LNCaP clone FGC (cell line): ENCODE measurements around the gene TES.
A peak's percentile ranks its signal among the peaks of the same experiment; 100 is the strongest.

Source experiments
- DNase-seq: peaks from one replicate; pipeline ENCODE4 v3.0.0-alpha.2; 2011; ENCODE audit warnings: low read depth
- H3K4me3 ChIP-seq: 2 replicates; pipeline ENCODE4 v1.5.1; 2011; ENCODE audit warnings: mild to moderate bottlenecking, low read depth, low read length, control low read depth
- TF ChIP-seq, protein P1 (sequence below): IDR thresholded peaks from 2 replicates; pipeline ENCODE4 v1.5.1; 2012; ENCODE audit warnings: mild to moderate bottlenecking; ENCODE audit not compliant: control insufficient read depth, insufficient read depth; ENCODE audit errors: extremely low read depth

The TES gene, protein sequence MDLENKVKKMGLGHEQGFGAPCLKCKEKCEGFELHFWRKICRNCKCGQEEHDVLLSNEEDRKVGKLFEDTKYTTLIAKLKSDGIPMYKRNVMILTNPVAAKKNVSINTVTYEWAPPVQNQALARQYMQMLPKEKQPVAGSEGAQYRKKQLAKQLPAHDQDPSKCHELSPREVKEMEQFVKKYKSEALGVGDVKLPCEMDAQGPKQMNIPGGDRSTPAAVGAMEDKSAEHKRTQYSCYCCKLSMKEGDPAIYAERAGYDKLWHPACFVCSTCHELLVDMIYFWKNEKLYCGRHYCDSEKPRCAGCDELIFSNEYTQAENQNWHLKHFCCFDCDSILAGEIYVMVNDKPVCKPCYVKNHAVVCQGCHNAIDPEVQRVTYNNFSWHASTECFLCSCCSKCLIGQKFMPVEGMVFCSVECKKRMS

DNA sequence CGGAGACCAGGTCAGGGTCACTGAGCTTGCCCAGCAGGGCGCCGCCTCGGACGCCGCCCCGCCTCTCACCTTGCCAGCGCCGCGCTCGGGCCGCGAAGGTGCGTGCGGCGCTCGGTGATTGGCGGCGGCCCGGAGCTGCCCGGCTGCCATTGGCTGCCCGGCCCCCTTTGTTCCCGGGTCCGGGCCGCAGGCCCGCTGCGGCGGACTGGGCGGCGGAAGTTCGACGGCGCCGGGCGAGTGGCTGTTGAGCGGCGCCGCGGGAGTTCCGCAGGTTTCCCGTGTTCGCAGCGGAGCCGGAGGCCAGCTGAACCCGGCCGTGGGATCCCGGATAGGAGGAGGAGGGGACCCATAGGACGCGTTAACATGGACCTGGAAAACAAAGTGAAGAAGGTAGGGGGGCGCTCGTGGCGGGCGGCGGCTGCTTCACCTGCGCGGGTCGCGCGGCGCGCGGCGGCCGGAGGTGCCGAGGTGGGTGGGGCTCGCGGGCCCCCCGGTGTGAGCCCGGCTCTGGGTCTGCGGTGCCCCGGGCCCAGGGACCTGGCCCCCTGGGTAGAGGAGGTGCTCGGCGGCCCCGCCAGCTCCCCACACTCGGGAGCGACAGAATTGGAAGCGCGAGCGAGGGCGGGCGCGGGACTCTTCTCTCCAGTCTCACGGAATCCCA is at the start of gene TES:
Gene TES (plus strand): TSS at position 195 of the 661 bp plus-strand sequence. CDS start 169 bp downstream, at position 364.
- peak; percentile 41 for DNase-seq
- H3K4me3 ChIP-seq, result peak within 1 kb of the TSS; percentile 78

DNA sequence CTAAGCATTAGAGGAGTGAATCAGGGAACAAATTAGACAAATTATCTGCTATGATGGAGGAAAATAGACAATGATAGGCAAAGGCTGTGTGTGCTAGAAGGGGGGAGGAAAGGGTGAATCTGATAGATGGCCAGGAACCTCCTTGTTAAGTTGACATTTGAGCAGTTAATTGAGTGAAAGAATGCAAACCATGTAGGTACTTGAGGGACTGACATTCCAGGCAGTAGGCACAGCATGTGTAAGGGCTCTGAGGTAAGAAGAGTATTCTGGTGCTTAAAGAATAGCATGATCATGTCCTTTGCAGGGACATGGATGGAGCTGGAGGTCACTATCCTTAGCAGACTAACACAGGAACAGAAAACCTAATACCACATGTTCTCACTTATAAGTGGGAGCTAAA is 48.6 kb upstream of the TES start:
- TF ChIP-seq, protein P1, sequence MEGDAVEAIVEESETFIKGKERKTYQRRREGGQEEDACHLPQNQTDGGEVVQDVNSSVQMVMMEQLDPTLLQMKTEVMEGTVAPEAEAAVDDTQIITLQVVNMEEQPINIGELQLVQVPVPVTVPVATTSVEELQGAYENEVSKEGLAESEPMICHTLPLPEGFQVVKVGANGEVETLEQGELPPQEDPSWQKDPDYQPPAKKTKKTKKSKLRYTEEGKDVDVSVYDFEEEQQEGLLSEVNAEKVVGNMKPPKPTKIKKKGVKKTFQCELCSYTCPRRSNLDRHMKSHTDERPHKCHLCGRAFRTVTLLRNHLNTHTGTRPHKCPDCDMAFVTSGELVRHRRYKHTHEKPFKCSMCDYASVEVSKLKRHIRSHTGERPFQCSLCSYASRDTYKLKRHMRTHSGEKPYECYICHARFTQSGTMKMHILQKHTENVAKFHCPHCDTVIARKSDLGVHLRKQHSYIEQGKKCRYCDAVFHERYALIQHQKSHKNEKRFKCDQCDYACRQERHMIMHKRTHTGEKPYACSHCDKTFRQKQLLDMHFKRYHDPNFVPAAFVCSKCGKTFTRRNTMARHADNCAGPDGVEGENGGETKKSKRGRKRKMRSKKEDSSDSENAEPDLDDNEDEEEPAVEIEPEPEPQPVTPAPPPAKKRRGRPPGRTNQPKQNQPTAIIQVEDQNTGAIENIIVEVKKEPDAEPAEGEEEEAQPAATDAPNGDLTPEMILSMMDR, result no peak
- no peak overlapping the region for H3K4me3 ChIP-seq
- DNase-seq, result no peak

More for the DNA sequence above, at the start of gene TES:
- TF ChIP-seq, protein P1, result 0 out of 2 replicates have a peak, but pooled peaks have one; percentile 6

DNA sequence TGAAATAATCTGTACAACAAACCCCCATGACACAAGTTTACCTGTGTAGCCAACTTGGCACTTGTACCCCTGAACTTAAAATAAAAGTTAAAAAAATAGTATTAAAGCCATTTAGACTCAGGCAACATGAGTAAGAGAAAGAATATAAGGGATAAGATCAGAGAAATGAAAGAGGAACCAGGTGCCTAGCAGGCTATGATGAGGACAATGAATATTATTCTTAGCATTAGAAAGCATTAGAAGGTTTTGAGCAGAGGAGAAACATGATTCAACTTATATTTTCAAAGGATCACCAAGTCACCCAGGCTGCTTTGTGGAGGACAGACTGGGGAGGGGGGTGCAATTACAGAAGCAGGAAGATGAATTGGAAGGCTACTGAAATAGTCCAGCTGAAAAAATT is 48.1 kb upstream of the TES start:
- H3K4me3 ChIP-seq, result no peak overlapping the region
- TF ChIP-seq, protein P1, result no peak
- no peak for DNase-seq

DNA sequence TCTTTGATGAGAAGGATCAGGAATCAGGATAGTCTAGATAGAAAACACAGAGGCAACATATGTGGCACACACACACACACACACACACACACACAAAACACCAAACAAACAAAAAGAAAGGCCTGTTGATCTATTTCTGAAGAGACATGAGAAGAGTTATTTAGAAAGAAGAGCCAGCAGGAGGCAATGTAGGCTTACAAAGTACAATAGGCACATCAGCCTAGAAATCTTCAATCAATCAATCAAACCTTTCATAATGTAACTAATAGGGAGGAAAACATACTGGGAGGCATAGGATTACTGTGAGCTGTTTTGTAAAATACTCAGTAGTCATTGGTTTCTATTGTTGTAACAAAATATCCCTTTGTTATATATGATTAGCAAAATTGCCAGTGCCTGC is 47.3 kb upstream of the TES start:
- DNase-seq, result no peak
- TF ChIP-seq, protein P1, result 0 out of 2 replicates have a peak, but pooled peaks have one; percentile 15
- H3K4me3 ChIP-seq, result no peak overlapping the region

DNA sequence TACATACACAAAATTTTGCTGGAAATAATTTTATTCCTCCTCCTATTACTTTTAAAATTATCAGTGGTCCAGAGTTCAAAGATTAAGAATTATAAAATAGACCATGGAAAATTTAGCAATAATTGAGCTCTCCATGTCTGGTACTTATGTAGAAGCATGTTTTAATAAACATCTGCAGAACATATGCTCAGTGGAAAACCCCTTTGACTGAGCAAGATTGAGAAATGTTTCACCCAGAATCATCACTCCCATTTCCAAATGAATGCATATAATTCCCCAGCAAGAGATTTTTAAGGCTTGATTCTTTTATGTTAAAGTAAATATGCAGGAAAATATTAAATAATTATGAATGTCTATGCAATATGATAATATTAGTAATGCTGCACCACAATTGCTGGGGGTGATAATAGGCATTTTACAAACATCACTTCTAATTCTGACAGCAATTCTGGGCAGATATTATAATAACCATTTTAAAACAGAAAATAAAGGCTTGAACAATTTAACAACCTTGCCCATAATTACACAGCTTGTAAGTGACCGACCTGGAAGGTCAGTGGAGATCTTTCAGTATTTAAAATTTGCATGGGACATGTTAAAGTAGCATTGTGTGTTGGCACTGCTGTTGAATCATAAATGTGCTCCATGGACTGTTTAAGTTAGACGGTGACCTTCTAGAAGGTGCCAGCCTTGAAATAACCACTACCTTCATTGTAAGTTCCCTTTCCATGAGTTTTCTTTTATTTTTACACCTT is 45.6 kb upstream of the TES start:
- TF ChIP-seq, protein P1, result no peak
- no peak for DNase-seq
- no peak overlapping the region for H3K4me3 ChIP-seq

DNA sequence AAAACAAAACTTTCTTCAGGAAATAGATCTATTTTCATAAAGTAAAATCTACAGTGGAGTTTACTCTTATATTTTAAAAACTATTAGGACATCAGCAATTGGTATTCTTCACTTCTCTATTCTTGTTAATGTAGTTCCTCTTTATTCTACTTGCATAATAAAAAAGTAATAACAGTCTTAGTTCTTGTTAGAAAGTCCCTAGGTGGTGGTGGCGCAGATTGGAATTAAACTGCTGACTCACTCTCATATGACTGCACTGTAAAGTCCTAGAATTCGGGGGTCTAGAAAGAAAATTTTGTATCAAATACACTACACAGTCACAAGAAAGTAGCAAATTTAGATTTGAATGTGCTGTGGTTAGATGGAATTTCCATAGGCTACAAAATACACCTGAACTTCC is 44.6 kb upstream of the TES start:
- no peak overlapping the region for H3K4me3 ChIP-seq
- TF ChIP-seq, protein P1, result no peak
- no peak for DNase-seq
